Chondrocyte (in vitro differentiated cells): ENCODE measurements around the gene COLEC11. TPM values are rescaled to one million over a fixed set of nuclear protein-coding genes. Genes with fewer than 3 reads are reported as not detected.
"Not testable (repeated sequence)": the region's sequence is repeated elsewhere in the genome, so short reads cannot be mapped to it uniquely, and the experiment has no call there.

Experiments
- DNase-seq: peaks from one replicate; pipeline ENCODE4 v3.0.0; 2021; ENCODE audit warnings: mixed read lengths, low spot score
- H3K27ac Mint-ChIP-seq: one replicate; pipeline ENCODE4 v1.8.0; 2021; ENCODE audit warnings: mild to moderate bottlenecking, moderate library complexity, mixed read lengths; ENCODE audit not compliant: unreplicated experiment
- H3K27me3 Mint-ChIP-seq: 2 replicates; pipeline ENCODE4 v1.8.0; 2021; ENCODE audit warnings: low read depth, mixed read lengths
- H3K36me3 Mint-ChIP-seq: 2 replicates; pipeline ENCODE4 v1.8.0; 2021; ENCODE audit warnings: low read depth, mixed read lengths
- H3K4me1 Mint-ChIP-seq: 2 replicates; pipeline ENCODE4 v1.8.0; 2021; ENCODE audit warnings: low read depth, mild to moderate bottlenecking, mixed read lengths
- H3K4me3 Mint-ChIP-seq: one replicate; pipeline ENCODE4 v1.8.0; 2021; ENCODE audit warnings: mild to moderate bottlenecking, moderate library complexity, mixed read lengths; ENCODE audit not compliant: unreplicated experiment
- H3K9me3 Mint-ChIP-seq: 2 replicates; pipeline ENCODE4 v1.8.0; 2021; ENCODE audit warnings: low read depth, mixed read lengths
- total RNA-seq: library from RNA; stranded (reverse); gene quantifications from 3 replicates; pipeline ENCODE4 v1.2.1, GENCODE V29; 2021
- TF ChIP-seq, protein P1 (sequence below): fragments of 200-600 bp; sonication (generic); IDR thresholded peaks from 2 replicates; pipeline ENCODE4 v1.5.0; 2021; ENCODE audit warnings: antibody characterized with exemption, mild to moderate bottlenecking, moderate library complexity

Gene COLEC11
- total RNA-seq, 1 donor from 2014 or later = not detected

DNA sequence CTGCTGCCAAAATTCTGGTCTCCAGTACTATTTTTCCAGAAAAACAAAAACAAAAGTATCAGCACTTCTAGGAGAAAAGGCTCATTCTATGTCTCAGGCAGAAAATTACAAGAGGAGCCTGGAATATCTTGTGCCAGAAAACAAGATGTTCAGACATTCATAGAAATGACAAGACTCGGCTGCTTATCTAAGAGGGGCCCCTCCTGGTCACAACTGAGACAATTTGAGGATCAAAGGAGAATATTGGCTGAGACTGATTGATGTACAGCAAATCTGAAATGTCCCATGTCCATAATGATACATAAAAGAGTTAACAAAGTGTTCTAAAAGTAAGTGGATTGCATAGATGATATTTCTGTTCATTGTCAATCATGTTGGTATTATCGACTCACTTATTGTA lies 22.3 kb upstream of the COLEC11 start:
- TF ChIP-seq, protein P1, sequence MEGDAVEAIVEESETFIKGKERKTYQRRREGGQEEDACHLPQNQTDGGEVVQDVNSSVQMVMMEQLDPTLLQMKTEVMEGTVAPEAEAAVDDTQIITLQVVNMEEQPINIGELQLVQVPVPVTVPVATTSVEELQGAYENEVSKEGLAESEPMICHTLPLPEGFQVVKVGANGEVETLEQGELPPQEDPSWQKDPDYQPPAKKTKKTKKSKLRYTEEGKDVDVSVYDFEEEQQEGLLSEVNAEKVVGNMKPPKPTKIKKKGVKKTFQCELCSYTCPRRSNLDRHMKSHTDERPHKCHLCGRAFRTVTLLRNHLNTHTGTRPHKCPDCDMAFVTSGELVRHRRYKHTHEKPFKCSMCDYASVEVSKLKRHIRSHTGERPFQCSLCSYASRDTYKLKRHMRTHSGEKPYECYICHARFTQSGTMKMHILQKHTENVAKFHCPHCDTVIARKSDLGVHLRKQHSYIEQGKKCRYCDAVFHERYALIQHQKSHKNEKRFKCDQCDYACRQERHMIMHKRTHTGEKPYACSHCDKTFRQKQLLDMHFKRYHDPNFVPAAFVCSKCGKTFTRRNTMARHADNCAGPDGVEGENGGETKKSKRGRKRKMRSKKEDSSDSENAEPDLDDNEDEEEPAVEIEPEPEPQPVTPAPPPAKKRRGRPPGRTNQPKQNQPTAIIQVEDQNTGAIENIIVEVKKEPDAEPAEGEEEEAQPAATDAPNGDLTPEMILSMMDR = no peak
- Mint-ChIP-seq H3K9me3 (no peaks in the 10 kb centered on the region), H3K27me3 (no peaks in the 10 kb centered on the region), H3K27ac (no peak overlapping the region), H3K4me1 (peaks cover 26% of the 10 kb centered on the region), H3K36me3 (peaks cover 15% of the 10 kb centered on the region), H3K4me3 (no peak overlapping the region)
- DNase-seq = no peak

GRCh38 chr2:3574155-3574554 lies 20.8 kb upstream of the COLEC11 start:
- Mint-ChIP-seq H3K36me3 (peaks cover 26% of the 10 kb centered on the region), H3K9me3 (no peaks in the 10 kb centered on the region), H3K4me3 (no peak overlapping the region), H3K27ac (no peak overlapping the region), H3K4me1 (peaks cover 41% of the 10 kb centered on the region), H3K27me3 (no peaks in the 10 kb centered on the region)
- TF ChIP-seq, protein P1 = no peak
- DNase-seq = no peak

DNA sequence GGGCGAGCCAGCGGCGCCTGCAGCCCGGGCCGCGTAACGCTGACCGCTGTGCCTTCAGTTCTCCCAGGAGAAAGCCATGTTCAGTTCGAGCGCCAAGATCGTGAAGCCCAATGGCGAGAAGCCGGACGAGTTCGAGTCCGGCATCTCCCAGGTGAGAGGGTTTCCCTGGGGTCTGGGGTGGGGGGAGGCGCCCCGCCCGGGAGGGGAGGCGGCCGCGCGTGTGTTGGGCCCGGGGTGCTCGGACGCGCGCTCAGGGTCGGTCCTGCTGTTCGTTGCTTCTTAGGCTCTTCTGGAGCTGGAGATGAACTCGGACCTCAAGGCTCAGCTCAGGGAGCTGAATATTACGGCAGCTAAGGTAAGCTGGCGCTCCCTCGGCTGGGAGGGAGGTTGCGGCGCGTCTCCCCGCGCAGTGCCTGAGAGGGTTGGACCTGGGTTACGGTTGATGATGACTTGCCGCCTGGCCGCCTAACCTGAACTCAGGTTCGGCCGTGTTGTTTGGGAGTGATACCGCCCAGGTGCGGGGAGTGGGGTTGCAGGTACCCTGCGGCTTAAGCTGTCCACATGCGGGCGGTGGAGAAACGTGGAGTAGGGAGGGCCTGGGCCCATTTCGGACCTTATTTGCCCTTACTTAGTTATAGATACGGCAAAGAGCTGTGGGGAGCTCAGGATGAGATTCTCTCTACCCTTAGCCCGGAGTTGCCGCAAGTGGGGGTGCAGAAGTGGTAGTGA lies 19.2 kb upstream of the COLEC11 start:
- Mint-ChIP-seq H3K27me3 (no peaks in the 10 kb centered on the region), H3K9me3 (no peaks in the 10 kb centered on the region), H3K4me1 (peaks cover 49% of the 10 kb centered on the region), H3K36me3 (peaks cover 39% of the 10 kb centered on the region), H3K4me3 (peak overlapping the region; percentile 95), H3K27ac (peak overlapping the region; percentile 93)
- TF ChIP-seq, protein P1 = peak; percentile 17
- DNase-seq = peak; percentile 68

- Mint-ChIP-seq H3K27ac (peak overlapping the region; percentile 93), H3K4me3 (peak overlapping the region; percentile 95), H3K36me3 (peaks cover 41% of the 10 kb centered on the region), H3K4me1 (peaks cover 49% of the 10 kb centered on the region)
- not testable (repeated sequence) for DNase-seq, H3K9me3 Mint-ChIP-seq, H3K27me3 Mint-ChIP-seq
Measured at GRCh38 chr2:3576263-3576630, 18.7 kb upstream of the COLEC11 start.

DNA sequence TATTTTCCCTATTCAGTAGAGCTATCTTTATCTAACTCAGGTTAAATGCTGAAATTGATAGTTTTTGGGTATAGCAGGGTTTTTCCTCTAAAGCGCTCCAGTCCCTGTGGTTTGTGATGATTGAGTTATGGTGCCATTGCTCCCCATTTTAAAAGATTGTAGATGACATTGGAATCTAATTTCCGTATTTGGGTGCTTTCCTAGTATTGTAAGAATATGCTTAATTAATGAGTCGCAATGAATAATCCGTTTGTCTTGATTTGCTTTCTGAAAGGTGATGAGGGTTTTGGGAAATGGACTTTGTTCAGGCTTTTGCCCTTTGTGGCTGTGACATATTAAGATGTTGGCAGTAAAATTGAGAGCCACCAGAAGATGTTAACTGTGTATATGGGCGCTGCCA lies 15.9 kb upstream of the COLEC11 start:
- DNase-seq = no peak
- Mint-ChIP-seq H3K9me3 (no peaks in the 10 kb centered on the region), H3K4me3 (no peak overlapping the region), H3K36me3 (peaks cover 50% of the 10 kb centered on the region), H3K27me3 (no peaks in the 10 kb centered on the region), H3K4me1 (peaks cover 49% of the 10 kb centered on the region), H3K27ac (peak overlapping the region; percentile 13)
- TF ChIP-seq, protein P1 = no peak

DNA sequence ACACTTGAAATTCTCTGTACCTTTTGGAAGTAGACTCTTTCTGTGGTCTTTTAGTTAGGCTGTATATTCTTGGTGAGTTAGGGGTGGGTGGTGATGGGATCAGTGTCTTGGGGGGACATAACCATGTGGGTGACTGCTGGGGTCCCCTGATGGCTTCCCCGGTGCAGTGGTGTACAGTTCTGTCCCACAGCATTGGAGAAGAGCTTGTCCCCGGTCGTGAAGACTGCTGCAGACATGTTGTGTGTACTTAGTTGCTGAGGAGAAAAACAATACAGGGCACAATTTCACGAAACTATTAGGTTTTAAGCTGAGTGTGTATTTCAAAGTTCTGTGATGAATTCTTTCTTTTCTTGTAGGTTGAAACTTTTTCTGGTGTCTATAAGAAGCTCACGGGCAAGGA lies 14.5 kb upstream of the COLEC11 start:
- peak; percentile 39 for DNase-seq
- TF ChIP-seq, protein P1 = no peak
- Mint-ChIP-seq H3K9me3 (no peaks in the 10 kb centered on the region), H3K27ac (no peak overlapping the region), H3K36me3 (peaks cover 52% of the 10 kb centered on the region), H3K4me3 (no peak overlapping the region), H3K4me1 (peaks cover 54% of the 10 kb centered on the region), H3K27me3 (no peaks in the 10 kb centered on the region)
